ENCODE results near the gene RIPOR2.

RIPOR2 gene

DNA sequence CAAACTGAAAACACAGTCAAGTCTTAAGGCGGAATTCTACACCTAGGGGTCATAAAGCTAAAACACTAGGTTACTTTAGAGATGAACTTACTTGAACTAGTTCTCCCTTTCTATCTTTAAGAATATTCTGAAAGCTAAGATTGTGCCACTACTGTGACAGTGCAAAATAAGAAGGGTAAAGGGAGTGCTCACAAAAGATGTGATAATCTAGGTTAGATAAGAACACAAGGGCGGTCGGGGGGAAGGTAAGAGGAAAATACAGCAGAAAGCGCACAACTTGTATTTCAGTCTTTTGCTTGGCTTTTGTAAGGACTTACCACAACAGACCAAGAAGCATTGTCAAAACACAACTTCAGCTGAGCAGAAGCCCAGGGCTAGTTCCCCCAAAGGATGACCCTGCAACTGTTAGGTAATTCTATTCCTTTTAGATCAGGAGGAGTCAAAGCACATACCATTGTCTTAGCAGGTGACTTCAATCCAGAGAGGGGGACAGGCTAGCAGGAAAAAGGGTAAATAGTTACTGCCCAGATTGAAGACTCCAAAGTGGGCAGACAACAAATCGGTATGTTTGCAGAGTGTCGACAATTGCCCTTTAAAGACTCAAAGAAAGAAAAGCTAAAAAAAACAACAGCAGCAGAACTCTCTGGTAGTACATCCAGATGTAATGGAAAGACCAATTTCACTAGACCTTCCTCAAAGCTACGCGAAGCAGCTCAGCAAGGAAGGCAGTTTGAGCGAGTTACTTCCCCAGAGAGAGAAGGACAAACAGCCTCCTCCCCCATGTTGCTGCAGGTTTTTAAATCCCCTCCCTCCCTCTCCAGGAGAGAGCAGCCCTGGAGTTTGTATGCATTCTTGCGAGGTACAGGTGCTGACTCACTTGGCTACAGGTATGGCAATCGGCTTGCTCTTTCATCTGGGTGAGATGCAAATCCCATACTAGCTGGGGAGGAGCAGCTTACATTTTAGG lies 59.0 kb downstream of the RIPOR2 start:
- DNase-seq (ENCODE audit: low spot score) = no peak

DNA sequence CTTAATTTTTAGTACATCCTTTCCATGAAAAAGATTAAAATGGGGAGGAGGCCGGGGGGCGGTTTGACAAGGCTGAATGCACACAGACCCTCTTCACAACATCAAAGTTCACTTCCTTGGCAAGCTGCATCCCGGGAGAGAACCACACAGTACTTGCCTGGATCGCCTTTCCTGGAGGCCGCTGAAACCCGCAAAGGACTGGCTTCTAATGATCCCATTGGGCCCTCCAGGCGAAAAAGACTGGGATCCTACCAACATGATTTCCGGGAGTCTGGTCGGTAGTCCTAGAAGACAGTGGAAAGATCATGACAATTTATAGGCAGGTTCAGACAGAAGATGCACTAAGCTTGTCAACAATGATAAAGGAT lies 60.2 kb downstream of the RIPOR2 start:
- no peak for DNase-seq (ENCODE audit: low spot score)

DNA sequence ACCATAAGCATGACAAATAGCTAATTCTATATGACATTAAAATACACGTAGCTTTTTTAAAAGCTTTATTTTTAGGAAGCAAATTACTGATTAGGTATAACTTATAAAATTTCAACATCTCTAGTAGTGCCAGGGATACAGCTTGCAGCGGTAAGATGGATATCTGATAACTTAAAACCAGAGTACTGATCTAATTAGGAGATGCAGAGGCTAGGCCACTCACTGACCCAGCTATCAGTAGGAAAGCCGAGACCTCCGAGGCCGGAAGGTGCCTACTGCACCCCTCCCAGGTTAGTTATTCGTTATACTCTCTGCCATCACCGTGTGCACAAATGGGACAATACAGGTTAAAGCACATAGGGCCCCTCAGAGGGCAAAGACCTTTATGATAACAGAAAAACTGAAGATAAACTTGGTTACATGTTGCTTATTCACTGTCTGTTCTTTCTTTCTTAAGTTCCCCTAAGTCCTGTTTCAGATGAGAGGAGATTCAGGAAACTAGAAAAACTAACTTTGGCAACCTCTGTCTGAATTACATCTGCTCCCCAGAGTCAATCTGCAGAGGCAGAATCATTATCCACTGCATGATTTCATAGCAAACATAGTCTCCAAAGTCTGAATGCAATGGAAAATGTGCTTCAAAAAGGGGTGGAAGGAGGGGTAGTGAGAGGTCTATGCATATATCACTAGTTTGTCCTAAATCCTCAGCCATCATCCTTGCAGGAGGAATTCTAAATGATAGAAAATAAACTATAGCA lies 60.8 kb downstream of the RIPOR2 start:
- no peak for DNase-seq (ENCODE audit: low spot score)

DNA sequence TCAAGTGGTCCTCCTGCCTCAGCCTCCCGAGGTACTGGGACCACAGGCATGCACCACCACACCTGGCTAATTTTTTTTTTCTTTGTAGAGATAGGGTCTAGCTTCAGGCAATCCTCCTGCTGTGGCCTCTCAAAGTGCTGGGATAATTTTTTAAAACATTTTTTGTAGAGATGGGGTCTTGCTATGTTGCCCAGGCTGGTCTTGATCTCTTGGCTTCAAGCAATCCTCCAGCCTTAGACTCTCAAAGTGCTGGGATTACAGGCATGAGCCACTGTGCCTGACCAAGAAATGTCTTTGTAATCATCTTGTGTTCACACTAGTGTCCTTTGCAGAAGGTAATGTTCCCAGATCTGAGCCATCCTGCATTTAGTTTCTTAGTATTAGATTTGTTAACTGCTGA lies 61.6 kb downstream of the RIPOR2 start:
- no peak for DNase-seq (ENCODE audit: low spot score)

DNA sequence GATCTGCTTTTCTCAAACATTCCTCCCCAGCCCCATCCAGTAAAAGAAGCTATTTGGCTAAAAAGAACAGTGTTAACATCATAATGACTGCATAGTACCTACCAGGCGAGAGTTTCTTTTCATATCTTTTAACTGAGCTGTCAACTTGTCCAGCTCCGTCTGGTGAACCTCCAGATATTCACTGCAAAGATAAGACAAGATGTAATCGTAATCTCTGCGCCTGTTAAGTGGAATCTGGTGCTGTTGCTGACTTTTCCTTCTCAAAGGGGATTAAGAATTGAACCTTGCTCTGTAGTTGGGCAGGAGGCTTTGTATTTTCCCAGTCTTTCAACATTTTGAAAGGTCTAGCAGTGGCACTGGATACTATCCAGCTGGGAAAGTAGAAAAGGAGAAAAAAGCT lies 63.0 kb downstream of the RIPOR2 start:
- no peak for DNase-seq (ENCODE audit: low spot score)

DNA sequence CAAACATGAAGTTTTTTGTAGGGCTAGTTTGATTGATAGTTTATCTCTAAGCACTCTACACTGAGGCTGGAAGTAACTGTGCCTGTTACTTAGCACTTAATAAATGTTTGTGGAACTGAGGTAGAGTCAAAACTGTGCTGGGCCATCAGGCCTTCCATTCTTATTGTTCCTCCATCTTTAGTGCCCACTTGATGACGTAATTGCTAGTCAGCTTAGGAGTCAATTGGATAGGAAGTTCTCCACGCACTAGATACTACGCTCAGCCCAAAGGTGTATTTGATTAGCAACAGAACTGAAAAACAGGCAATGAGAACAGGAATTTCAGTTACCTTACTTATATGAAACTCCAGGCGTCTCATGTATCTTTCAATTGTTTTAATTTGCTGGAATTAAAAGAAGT lies 67.0 kb downstream of the RIPOR2 start:
- DNase-seq (ENCODE audit: low spot score) = no peak

DNA sequence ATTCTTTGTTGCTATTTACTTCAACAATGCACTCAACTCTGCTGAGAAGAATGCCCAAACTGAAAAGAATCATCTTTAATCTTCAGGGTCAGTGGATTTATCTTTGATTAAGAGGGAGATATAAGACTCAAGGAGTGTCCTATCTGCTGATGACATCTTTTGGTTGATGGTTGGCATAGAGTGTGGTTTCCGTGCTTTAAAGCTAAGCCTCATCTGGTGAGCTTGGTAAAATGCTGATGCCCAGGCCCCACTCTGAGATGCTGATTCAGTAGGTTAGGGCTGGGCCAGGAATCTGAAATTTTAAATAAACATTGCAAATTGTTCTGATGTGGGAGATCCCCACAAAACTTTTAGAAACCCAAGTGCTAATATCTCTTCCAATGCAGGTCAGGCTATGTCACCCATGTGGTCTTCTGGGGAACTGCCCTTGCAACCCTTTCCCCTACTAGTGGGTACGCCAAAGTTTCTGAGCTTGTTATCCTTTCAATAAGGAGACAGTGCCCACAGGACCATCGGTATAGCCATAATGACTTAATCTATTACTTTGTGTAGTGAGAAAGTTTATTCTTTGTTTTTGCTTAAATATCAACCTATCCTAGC lies 68.6 kb downstream of the RIPOR2 start:
- DNase-seq (ENCODE audit: low spot score) = no peak

DNA sequence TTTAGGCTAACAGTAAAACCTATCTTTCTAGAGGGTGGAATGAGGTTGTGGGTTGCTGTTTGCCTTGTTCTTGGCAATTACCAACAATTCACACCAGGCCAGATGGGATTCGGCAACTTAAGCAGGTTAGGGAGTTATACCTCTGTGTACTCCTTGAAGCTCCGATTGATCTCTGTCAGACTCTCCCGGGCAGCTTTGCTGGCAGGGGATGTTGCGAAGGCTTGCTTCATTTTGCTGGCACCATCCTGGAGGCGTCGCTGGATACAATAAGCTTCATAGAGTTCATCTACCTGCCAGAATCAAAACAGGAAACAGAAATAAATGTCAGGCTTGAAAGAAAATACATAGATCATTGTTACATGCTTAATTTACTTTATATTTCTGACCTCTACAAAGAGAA lies 70.6 kb downstream of the RIPOR2 start:
- no peak for DNase-seq (ENCODE audit: low spot score)

DNA sequence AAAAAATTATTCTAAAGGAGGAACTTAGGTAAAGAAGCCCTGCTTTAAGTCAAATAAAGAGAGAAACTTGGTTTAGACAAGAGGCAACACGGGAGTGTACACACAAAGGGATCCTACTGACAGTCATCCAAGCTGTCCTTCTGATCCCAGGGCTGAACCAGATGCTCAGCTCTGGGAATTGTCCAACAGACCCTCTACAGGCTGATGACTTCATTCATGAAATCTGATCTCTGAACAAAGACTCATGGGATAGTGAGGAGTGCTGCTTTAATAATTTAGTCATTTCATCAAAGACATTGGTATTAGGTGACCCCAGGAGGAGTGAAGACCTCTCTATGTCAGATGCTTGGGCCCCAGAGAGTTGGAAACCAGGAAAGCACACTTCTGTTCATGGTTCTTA lies 71.4 kb downstream of the RIPOR2 start:
- DNase-seq (ENCODE audit: low spot score) = no peak

DNA sequence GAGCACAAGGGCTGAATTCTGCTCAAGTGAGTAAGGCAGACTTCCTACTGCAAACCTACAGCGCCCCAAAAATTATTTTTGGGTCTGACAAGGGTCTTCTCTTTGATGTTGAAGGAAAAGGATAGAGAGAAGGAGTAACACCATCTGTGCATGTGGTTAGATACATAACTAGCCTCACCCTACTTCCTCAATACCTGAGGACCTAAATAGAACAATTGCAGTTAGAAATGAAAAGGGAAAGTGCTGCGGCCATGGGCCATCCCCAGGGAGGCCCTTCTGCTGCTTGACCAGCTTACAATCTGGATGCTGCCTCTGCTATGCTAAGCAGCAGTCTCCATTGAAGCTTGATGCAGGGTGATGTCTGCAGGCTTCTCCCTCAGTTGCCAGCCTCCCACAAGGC lies 73.8 kb downstream of the RIPOR2 start:
- no peak for DNase-seq (ENCODE audit: low spot score)

DNA sequence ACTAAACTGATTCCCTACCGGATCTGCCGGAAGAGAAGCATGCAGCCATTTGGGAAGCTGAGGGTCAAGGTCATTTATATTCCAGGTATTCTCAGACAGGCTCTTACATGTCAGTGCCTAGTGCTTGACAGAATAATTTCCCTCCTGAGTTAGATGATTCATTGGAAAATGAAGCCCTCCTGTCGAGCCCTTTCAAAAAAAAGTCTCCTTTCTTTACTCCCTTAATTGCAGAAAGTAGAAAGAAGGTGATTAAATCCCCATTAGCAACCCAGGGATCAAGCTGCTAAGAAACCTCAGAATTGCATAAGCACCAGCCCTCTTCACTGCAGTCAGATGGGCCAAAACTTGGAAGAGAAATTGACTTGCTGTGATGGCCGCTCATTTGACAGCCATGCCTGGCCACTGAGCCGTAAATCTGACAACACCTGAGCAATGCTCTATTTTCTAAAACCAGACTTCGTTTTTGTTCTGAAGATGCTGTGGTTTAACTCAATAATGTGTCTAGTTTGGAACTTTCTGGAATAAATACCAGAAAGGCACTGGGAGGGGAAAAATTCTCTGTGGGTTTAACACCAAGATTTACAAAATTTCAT lies 76.1 kb downstream of the RIPOR2 start:
- DNase-seq (ENCODE audit: low spot score) = no peak

DNA sequence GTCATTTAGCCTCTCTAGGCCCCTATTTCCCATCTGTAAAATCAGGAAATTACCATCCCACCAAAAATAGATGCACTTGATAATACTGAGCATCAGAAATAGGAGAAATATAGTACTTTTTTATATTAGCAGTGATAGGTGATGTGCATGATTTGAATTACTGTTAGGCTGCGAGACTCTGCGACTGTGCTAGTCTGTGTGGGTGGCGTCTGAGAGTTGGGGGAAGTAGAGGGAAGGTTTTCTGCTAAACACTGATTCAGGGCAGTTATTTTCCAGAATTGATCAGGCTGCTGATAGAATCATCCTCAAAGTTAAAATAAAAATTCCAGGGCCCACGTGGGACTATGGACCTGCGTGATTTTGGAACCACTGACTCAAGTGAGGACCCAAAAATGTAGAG lies 76.6 kb downstream of the RIPOR2 start:
- no peak for DNase-seq (ENCODE audit: low spot score)

DNA sequence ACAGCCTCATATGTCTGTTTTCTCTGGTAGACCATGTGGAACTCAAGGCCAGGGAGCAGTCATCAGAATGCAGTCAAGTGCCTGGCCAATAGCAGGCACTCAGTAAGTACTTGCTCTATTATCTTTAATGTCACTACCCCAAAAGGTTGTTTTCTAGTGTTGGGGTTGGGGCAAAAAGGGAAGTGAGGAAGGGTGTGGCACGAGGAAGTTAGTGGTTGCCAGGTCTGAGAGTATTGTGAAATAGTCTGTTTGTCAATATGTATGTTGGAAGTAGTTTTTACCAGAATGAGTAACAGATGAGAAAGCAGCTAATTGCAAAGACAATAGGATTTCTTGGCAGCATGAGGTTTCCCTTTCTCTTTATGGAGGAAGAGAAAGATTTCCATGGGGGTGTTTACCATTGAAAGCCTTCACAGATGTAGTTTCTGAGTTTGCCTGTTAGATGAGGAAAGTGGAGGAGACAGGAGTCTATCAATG lies 77.5 kb downstream of the RIPOR2 start:
- no peak for DNase-seq (ENCODE audit: low spot score)

DNA sequence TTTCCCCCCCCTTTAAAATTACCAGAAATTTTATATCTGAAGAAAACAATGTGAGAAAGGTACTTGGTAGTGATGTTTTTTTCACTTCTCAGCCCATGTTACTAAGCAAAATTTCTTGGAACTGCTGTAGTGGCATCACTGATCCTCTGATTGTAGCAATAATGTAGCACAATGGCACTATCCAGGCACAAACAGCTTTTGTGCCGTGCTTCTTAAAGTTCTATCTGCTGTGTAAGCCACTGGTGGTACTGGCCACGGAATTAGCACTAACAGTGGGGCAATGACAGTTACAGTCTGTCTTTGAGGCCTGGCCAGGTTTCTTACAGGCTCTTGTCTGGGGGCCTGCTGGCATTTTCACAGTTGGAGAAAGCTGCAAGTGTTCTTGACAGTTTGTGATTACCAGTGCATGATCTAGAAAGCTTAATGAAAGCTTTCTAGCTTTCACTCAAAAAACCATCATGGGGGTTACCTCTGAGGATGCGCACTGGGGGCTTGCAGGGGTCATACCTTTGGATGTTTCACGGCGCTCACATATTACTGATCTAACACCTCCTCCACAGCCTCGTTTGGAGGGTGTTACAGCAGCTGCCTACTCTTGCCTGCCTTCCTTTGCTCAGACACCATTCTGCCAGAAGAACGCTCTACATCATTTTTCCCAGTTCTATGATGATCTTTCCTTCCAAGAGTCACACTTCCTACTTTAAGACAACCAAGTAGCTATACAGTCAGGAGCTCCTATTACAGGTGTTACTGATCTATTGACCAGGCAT lies 78.7 kb downstream of the RIPOR2 start:
- no peak for DNase-seq (ENCODE audit: low spot score)

DNA sequence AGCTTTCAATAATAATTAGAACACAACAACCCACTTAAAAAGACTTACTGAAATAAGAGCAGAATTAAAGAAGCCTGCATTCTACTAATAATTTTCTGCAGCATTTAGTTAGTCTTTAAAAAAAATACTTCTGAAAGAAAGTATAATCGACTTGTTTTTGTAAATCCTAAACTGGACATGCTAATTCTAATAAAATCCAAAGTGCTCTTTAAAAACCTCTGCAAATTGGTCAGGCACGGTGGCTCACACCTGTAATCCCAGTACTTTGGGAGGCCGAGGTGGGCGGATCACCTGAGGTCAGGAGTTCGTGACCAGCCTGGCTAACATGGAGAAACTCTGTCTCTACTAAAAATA lies 79.5 kb downstream of the RIPOR2 start:
- no peak for DNase-seq (ENCODE audit: low spot score)

DNA sequence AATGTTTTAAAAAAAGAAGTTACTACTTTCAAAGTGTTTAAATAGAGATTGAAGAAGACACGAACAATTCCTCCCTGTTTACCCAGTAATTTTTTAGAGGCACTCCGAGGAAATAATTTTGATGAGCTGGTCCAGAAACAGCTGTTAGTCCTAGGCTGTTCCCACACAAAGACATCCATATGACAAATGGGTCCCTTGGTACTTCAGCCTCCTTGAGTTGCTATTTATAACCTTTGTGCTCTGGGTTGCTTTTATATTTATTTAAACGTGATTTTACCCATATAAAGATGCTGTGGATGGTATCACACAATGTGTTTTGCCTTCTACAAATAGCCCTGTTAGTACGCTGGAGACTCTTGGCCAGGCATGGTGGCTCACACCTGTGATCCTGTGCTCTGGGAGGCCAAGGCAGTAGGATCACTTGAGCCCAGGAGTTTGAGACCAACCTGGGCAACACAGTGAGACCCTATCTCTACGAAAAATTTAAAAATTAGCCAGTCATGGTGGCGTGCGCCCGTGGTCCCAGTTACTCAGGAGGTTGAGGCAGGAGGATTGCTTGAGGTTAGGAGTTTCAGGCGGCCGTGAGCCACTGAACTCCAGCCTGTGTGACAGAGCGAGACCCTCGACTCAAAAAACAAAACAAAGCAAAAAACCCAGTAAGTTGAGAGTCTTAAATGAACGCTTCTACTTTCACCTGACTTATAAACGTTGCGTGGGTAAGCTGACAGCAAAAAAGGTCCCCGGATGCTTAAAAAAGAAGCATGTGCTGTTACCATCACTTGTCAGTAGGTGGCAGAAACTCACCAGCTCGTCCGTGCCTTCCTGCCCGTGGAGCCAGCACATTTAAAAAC lies 80.1 kb downstream of the RIPOR2 start:
- peak; percentile 75 for DNase-seq (ENCODE audit: low spot score)

DNA sequence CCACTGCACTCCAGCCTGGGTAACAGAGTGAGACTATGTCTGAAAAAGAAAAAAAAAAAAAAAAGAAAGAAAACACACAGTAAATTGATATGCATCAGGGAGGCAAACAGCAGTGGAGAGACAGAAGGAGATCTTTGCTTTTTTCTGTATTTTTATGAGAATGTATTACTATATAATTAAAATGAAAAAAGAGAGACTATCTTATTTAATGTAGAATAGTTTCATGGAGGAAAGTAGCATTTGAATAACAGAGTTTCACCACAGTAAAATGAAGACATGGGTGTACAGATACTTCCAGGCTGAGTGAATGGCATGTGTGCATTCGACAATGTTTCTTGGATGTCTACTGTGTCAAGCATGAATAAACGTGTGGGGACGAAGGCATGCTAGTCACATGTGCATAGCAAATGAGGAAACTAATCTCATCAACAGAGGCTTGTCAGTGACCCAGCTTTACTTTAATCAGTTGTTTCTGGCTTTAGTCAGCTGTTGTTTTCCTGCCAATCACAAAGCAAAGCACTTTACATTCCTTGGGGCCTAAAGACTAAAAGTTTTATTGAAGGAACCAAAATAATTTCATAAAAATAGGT lies 81.6 kb downstream of the RIPOR2 start:
- no peak for DNase-seq (ENCODE audit: low spot score)

DNA sequence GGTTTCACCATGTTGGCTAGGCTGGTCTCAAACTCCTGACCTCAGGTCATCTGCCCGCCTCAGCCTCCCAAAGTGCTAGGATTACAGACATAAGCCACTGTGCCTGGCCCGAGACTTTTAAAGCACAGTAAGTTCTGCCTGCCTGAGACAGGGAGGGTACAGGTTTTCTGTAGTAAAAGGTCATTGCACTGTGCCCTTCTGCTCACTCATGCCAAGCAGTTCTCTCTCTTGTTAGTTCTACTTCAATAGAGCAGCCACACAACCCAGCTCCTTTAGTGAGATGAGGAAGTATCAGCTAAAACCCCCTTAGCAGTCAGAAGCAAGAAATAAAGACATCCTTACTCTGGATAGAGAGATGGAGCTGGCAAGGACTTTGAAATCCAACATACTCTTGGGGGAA lies 84.7 kb downstream of the RIPOR2 start:
- DNase-seq (ENCODE audit: low spot score) = no peak

DNA sequence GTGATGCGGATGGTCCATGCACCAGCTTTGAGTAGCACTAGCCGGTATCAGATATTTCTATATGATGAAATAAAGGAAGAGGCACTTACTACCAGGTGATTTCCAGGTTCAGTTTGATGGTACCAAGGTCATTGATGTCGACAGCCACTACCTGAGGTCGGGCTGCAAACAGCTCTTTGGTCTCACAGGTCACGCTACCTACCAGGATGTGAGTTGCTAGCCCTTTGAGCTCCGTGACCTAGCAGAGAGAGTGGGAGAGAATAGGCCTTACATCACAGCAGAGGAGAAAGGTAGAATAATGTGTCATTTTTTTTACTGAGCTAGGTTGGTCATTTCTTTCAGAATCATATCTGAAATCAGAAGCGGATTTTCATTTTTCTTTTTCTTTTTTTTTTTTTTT lies 86.0 kb downstream of the RIPOR2 start:
- no peak for DNase-seq (ENCODE audit: low spot score)

DNA sequence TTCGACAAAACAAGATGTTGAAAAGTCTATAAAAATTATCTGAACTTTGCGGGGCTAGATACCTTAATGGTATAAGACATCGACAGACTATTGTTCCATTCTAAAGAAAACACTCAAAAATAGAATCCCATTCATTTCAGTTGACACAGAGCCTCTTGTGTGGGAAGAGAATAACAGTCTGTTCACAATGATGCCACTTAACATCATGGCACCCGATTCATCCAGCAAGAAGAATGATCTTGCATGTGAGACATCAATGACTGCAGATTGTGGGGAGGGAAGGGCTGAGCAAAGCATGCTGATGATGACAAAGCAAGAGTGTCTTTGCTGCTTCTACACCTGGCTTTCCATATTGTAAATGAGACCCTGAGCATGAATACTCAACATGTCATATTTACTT lies 87.3 kb downstream of the RIPOR2 start:
- DNase-seq (ENCODE audit: low spot score) = no peak

All from RKO (cell line).